Lung (tissue), 12 donors: ENCODE measurements around the gene FAM184A. TPM values are rescaled to one million over a fixed set of nuclear protein-coding genes. Genes with fewer than 3 reads are reported as not detected.

Source experiments
- ATAC-seq: fragments of 200-7000 bp; cut with Tn5 transposase; one replicate; pipeline ENCODE4 v1.9.1; 2020; ENCODE audit warnings: moderate number of reproducible peaks; ENCODE audit not compliant: insufficient read depth, low FRiP score
- DNase-seq, 3 donors: peaks; one replicate each; pipeline ENCODE4 v3.0.0-alpha.2; 2013 to 2017
- H3K27ac ChIP-seq, 2 donors: one replicate each; pipeline ENCODE4 v1.5.1; 2013; ENCODE audit warnings: mild to moderate bottlenecking in 2 of 2, moderate library complexity in 2 of 2, control low read depth in 1 of 2, inconsistent platforms in 1 of 2, low read depth in 1 of 2, low read length in 1 of 2
- H3K27me3 ChIP-seq, 3 donors: one replicate each; pipeline ENCODE4 v1.5.1; 2013; ENCODE audit warnings: low read length in 2 of 3; ENCODE audit not compliant: control insufficient read depth in 3 of 3, insufficient read depth in 3 of 3
- H3K36me3 ChIP-seq, 4 donors: one replicate each; pipeline ENCODE4 v1.5.1; 2013; ENCODE audit warnings: low read length in 4 of 4, mild to moderate bottlenecking in 1 of 4, moderate library complexity in 1 of 4; ENCODE audit not compliant: control insufficient read depth in 4 of 4, insufficient read depth in 4 of 4
- H3K4me1 ChIP-seq, 5 donors: one replicate each; pipeline ENCODE4 v1.5.1; 2013; ENCODE audit warnings: low read length in 5 of 5, mild to moderate bottlenecking in 2 of 5, moderate library complexity in 1 of 5; ENCODE audit not compliant: control insufficient read depth in 5 of 5, insufficient read depth in 5 of 5
- H3K4me3 ChIP-seq: one replicate; pipeline ENCODE4 v1.5.1; 2013; ENCODE audit warnings: mild to moderate bottlenecking, control low read depth, moderate library complexity
- H3K9ac ChIP-seq, 2 donors: one replicate each; pipeline ENCODE4 v1.5.1; 2013; ENCODE audit warnings: low read length in 2 of 2, control low read depth in 1 of 2; ENCODE audit not compliant: insufficient read depth in 1 of 2
- H3K9me3 ChIP-seq, 4 donors: one replicate each; pipeline ENCODE4 v1.5.1; 2013; ENCODE audit warnings: low read length in 3 of 4, mild to moderate bottlenecking in 1 of 4, moderate library complexity in 1 of 4; ENCODE audit not compliant: control insufficient read depth in 4 of 4, insufficient read depth in 3 of 4
- whole genome bisulfite sequencing, 2 donors: extraction: QIAGEN DNeasy Blood & Tissue Kit; methylation state at CpG; one replicate each; pipeline ENCODE4 v1.1.7; 2013; 5-methylcytosine and 5-hydroxymethylcytosine counted together
- polyA plus RNA-seq, 2 donors: library from polyadenylated mRNA; stranded (reverse); fragments of 200-250 nt; gene quantifications; one replicate each; pipeline ENCODE4 v1.2.1, GENCODE V29; 2013
- total RNA-seq, 2 donors: library from RNA; depleted of rRNA in 1 of 2; stranded (reverse); fragments of >200 nt in 1 of 2; gene quantifications; one replicate each; pipeline ENCODE4 v1.2.1, GENCODE V29; 2014 to 2021
- TF ChIP-seq, protein P1 (sequence below): IDR thresholded peaks from 2 replicates; pipeline ENCODE4 v1.5.1; 2012; ENCODE audit warnings: mild to moderate bottlenecking; ENCODE audit errors: control extremely low read depth, extremely low read depth
- donor health status: control.
- donor health status: control.
- donor health status: Bipolar disorder and iron deficiency.
- donor health status: healthy.
- donor health status: DM: yes; HTN: yes; CAD: no.

The FAM184A gene
- total and polyA plus RNA-seq, 4 donors, result 4.4 to 63.4 (median 22.7) TPM

DNA sequence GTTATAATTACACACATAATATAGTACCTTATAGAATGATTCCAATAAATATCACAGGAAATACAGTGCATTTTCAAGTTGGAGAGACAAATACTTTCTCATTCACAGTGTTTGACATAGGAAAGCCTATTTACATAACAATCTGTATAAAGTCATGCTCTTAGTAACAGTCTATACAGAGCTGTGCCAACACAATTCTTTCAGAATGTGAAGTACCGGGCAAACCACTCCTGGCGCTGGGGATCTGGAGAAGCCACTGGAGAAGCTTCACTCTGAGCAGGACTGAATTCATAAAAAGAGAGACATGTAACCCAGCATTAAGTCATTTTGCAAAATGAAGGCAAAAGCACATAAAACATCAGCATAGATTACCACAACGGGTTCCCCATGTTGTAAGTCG is 118.6 kb downstream of the FAM184A start:
- ATAC-seq (no peak), DNase-seq (peak in 1 of 3 donors; percentile 14)
- 77 to 80% methylated on average over 4 of the region's 4 CpGs for WGBS, 2 donors
- TF ChIP-seq, protein P1, sequence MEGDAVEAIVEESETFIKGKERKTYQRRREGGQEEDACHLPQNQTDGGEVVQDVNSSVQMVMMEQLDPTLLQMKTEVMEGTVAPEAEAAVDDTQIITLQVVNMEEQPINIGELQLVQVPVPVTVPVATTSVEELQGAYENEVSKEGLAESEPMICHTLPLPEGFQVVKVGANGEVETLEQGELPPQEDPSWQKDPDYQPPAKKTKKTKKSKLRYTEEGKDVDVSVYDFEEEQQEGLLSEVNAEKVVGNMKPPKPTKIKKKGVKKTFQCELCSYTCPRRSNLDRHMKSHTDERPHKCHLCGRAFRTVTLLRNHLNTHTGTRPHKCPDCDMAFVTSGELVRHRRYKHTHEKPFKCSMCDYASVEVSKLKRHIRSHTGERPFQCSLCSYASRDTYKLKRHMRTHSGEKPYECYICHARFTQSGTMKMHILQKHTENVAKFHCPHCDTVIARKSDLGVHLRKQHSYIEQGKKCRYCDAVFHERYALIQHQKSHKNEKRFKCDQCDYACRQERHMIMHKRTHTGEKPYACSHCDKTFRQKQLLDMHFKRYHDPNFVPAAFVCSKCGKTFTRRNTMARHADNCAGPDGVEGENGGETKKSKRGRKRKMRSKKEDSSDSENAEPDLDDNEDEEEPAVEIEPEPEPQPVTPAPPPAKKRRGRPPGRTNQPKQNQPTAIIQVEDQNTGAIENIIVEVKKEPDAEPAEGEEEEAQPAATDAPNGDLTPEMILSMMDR, result no peak
- H3K27me3 ChIP-seq, result no peaks in the 10 kb centered on the region
- H3K9me3 ChIP-seq, result no peaks in the 10 kb centered on the region
- H3K4me3 ChIP-seq, result no peak overlapping the region
- H3K4me1 ChIP-seq, result no peaks in the 10 kb centered on the region
- H3K9ac ChIP-seq, result no peak overlapping the region
- H3K36me3 ChIP-seq, result no peaks in the 10 kb centered on the region
- no peak overlapping the region for H3K27ac ChIP-seq

DNA sequence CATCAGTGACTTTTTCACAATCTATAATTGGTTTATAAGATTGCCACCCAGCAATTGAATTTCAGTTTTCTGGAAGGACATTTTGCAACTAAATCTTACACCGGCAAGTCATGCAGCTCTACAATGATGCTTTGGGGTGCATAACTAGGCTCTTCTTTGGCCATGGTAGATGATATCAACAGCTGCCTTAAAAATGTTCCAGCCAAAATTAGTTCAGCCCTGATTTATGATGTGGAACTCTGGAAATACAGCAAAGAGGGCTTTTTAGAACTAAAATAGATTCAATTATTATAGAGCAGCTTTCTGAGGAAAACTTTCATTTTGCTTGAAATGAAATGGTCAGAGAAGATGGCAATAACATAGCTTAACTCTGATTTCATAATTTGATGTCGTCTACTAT is 125.1 kb downstream of the FAM184A start:
- DNase-seq (peak in 2 of 3 donors; percentile 54 to 71), ATAC-seq (no peak)
- 80 to 88% methylated on average over 2 of the region's 2 CpGs for WGBS, 2 donors
- no peak overlapping the region for H3K27ac ChIP-seq
- peaks cover 0 to 5% (median 0%) of the 10 kb centered on the region in 5 donors for H3K4me1 ChIP-seq
- H3K4me3 ChIP-seq, result no peak overlapping the region
- TF ChIP-seq, protein P1, result no peak
- no peak overlapping the region for H3K9ac ChIP-seq
- H3K27me3 ChIP-seq, result no peaks in the 10 kb centered on the region
- H3K9me3 ChIP-seq, result no peaks in the 10 kb centered on the region
- H3K36me3 ChIP-seq, result peaks cover 0 to 1% (median 0%) of the 10 kb centered on the region in 4 donors

DNA sequence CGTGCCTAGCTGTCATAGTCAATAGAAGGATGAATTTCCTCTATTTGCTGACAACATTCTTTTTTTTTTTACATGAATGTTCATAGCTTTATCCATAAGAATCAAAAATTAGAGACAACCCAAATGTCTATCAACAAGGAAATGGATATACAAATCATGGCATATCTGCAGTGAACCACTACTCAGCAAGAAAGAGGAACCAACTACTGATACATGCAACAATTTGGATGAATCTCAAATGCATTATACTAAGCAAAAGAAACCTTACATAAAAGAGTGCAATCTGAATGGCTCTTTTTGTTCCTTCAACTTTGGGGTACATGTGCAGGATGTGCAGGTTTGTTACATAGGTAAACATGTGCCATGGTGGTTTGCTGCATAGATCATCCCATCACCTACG is 125.8 kb downstream of the FAM184A start:
- DNase-seq (no peak), ATAC-seq (no peak)
- Histone ChIP-seq H3K27ac (no peak overlapping the region), H3K36me3 (peaks cover 0 to 1% (median 0%) of the 10 kb centered on the region in 4 donors), H3K4me3 (no peak overlapping the region), H3K4me1 (peaks cover 0 to 5% (median 0%) of the 10 kb centered on the region in 5 donors), H3K9me3 (no peaks in the 10 kb centered on the region), H3K9ac (no peak overlapping the region), H3K27me3 (no peaks in the 10 kb centered on the region)
- WGBS, 2 donors, result 97 to 98% methylated on average over 2 of the region's 2 CpGs
- TF ChIP-seq, protein P1, result no peak

DNA sequence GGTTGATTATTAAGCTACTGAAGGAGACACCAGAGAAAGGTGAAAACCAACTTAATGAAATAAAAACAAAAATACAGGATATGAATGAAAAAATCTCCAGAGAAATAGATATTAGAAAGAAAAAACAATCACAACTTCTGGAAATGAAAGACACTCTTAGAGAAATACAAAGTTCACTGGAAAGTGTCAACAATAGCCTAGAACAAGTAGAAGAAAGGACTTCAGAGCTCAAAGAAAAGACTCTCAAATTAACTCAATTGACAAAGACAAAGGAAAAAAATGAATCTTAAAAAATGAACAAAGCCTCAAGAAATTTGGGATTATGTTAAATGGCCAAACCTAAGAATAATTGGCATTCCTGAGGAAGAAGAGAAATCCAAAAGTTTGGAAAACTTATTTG is 133.2 kb downstream of the FAM184A start:
- ATAC-seq, result no peak

More for the DNA sequence above, 133.2 kb downstream of the FAM184A start:
- Histone ChIP-seq H3K4me1 (no peaks in the 10 kb centered on the region), H3K4me3 (no peak overlapping the region), H3K27ac (no peak overlapping the region), H3K9ac (no peak overlapping the region), H3K36me3 (no peaks in the 10 kb centered on the region), H3K9me3 (peaks cover 0 to 4% (median under 1%) of the 10 kb centered on the region in 4 donors), H3K27me3 (no peaks in the 10 kb centered on the region)
- TF ChIP-seq, protein P1, result no peak
- no peak for DNase-seq
